NCI-H128 (cell line): Measurements from ENCODE around the gene MACROH2A2.
"Not testable (repeated sequence)": the region's sequence is repeated elsewhere in the genome, so short reads cannot be mapped to it uniquely, and the experiment has no call there.

Experiments used
- DNase-seq: peaks from one replicate; lab custom pipeline; 2025; ENCODE audit not compliant: unreplicated experiment; lab: John Stamatoyannopoulos, UW

The MACROH2A2 gene

DNA sequence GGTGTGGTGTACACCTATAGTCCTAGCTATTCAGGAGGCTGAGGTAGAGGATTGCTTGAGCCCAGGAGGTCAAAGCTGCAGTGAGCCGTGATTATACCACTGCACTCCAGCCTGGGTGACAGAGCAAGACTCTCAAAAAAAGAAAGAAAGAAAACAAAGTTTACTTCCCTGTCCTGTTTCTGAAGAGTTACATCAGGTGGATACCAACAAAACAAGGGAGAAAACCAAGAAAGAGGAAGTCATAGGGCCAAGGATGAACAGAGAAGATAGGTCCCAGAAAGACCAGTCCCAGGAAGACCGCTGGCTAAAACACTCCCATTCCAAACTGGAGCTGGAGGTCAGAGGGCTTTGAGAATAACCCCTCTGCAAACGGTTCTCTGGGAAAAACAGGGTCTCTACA is 13.5 kb downstream of the MACROH2A2 start:
- no peak for DNase-seq

DNA sequence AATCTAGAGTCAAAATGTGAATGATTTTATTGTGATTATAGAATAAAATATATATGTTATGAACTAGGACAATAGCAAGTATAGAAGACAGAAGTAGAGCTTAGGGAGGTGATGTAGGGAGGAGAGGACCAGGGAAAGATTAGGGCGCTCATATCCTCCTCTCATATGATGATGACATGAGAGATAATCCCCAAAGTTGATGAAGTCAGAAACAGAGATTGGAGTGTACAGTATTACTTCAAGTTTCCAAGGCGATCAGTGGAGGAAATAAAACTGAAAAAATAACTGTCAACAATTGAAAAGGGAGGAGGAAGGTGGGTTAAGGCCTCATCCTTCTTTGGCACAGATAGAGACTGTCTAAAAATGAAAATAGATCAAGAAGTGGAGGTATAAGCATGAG is 14.9 kb downstream of the MACROH2A2 start:
- no peak for DNase-seq

DNA sequence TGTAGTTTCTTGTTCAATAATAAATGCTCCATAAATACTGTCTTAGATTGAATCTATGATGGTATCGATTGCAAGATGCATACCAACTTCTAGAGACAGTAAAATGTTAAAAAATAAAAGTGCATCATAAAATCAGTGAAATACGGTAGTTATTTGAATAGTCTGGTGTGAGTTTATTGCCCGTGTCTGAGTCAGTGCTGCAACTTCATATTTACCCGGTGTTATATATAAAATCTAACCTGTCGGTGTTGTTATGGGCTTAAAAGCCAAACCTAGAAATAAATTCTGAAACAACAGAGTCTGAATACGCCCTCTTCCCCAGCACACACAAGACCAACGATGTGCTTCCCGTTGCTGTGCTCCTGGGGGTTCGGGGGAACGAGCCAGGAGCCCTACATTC is 16.3 kb downstream of the MACROH2A2 start:
- DNase-seq, result no peak

GRCh38 chr10:70069346-70069745 is 16.7 kb downstream of the MACROH2A2 start:
- DNase-seq, result no peak

DNA sequence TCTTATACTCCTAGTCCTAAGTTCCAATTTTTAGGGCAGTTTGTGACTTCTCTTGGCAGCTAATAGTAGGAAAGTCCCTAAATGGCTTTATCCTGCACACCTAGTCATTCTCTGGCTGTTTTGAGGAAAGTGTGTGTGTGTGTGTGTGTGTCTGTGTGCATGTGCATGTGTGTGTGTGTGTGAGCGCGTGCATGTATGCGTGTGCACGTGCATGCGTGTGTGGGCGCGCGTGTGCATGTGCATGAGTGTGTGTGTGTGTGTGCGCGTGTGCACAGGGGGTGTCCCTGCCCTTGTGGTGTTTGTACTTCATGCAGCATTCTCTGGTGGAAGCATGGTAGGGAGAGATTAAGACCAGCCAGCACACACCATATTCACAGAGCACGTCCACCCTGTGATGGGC is 18.2 kb downstream of the MACROH2A2 start:
- no peak for DNase-seq

- no peak for DNase-seq
Observed at GRCh38 chr10:70074165-70074564, 21.5 kb downstream of the MACROH2A2 start.

DNA sequence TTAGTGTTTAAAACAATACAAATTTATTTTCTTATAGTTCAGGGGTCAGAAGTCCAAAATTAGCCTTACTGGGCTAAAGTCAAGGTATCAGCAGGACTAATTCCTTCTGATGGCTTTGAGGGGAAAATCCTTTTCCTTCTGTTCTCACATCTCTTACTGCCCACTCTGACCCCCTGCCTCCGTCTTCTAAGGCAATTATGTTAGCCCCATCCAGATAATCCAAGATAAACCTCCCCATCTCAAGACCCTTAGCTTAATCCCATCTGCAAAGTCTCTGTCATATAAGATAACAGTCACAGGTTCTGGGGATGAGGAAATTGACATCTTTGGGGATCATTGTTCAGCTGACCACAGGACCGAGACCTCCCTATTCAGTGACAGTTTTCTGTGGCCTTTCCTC is 22.3 kb downstream of the MACROH2A2 start:
- no peak for DNase-seq

GRCh38 chr10:70078329-70078728 is 25.7 kb downstream of the MACROH2A2 start:
- no peak for DNase-seq

DNA sequence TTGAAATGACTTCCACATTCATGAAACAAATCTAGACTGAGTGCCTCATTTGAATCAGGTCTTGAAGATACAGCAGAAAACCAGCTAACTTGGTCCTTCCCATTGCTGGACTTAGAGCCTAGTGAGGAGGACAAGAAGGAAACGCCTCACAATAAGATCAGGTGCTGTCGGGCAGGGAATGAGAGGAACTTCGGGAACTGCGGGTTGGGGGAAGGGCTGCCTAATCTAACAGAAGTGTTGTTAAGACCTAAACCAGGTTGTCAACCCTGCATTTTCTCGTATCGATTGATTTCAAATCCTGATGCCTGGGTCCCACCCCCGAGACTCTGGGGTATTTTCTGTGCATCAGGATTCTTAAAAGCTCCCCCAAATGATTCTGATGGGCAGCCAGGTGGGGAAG is 26.3 kb downstream of the MACROH2A2 start:
- no peak for DNase-seq

GRCh38 chr10:70080789-70081188 is 28.1 kb downstream of the MACROH2A2 start:
- not testable (repeated sequence) for DNase-seq

DNA sequence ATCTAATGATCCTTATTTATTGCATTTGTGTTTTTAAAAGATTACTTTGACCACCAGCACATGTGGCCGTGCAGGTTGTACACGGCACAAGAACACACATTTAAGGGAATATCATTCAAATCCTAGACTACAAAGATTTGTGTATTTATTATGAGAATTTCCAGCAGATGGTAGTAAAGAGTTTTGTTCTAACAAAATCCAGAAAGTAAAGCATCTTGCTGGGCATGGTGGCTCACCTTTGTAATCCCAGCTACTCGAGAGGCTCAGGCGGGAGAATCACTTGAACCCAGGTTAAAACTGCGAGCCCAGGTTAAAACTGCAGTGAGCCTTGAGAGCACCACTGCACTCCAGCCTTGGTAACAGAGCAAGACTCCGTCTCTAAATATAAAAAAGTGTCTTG is 31.5 kb downstream of the MACROH2A2 start:
- no peak for DNase-seq

DNA sequence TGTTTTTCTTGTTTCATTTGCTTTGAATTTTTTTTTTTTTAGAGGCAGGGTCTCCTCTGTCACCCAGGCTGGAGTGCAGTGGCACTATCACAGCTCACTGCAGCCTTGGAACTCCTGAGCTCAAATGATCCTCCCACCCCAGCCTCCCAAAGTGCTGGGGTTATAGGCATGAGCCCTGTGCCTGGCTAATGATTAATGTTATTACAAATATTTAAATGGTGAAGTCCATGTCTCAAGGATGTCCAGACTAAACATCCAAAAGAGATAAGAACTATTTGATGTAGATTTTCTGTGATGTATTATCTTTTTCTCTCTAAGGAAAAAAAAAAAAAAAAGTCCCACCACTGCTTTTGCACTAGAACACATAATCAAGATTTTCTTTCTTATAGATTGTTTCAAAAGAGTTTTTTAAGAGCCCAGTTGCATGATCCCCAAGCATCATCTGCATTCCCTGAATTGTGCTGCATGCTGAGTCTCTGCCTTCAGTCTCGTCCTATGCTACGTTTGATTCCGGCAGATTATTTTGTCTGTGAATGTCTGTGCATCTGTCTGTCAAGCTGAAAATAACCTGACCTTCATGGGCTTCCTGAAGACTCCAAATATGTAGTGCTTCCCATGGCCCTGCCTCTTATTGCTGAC is 33.4 kb downstream of the MACROH2A2 start:
- no peak for DNase-seq

GRCh38 chr10:70087616-70088307 is 35.1 kb downstream of the MACROH2A2 start:
- no peak for DNase-seq

DNA sequence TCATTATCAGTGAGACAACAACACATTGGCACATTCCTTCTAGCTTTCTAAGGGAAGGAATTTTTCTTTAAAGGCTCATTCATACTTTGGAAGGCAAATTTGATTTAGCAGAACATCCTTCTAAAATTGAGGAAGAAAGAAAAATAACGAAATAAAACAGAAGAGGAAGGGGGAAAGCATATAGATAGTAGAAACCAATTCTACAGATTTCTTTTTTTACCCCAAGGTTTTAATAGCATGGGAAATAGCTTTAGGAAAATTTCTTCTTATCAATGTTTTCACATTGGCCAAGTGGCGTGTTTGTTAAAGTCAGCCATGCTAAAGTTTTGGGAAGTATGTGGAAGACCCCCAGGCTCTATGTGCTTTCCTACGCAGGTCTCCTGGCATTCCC is 35.7 kb downstream of the MACROH2A2 start:
- DNase-seq, result no peak

GRCh38 chr10:70090013-70090412 is 37.4 kb downstream of the MACROH2A2 start:
- DNase-seq, result no peak

DNA sequence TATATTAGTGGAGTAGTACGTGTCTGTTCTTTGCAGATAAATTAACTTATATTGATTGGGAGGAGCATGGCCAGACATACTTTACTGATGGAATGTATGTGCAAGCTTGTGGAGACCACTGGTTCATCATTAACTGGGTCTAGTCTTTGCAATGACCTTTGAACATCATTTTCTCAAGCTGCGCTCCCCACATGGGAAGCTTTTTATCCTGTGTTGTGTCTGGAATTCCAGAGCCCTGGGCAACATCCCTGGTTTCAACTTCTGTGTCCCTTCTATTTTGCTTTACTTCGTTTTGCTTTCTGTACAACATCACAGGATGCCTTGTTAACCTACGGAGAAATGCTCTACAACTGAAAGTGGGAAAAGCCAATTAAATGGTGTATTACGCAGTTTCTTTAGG is 38.3 kb downstream of the MACROH2A2 start:
- DNase-seq, result no peak

- no peak for DNase-seq
Observed at GRCh38 chr10:70092389-70092718, 39.7 kb downstream of the MACROH2A2 start.

GRCh38 chr10:70093335-70093944 is 40.8 kb downstream of the MACROH2A2 start:
- no peak for DNase-seq

DNA sequence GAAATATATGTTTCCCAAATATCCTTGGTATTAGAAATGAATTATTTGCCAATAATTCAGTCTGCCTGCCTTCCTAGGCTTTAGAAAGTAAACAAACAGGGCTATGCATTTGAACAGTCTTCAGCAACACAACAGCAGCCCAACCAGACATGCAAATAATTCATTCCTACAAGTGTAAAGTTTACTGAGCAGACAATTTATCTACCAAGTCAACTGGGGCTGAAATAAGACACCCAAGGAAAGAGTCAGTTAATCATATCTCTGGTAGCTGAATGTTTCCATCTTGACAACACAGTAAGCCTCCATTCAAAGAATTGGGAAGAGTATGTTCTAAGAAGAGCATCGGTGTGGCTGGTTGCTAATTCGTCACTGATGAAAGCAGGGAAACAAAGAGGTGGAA is 41.6 kb downstream of the MACROH2A2 start:
- DNase-seq, result no peak

DNA sequence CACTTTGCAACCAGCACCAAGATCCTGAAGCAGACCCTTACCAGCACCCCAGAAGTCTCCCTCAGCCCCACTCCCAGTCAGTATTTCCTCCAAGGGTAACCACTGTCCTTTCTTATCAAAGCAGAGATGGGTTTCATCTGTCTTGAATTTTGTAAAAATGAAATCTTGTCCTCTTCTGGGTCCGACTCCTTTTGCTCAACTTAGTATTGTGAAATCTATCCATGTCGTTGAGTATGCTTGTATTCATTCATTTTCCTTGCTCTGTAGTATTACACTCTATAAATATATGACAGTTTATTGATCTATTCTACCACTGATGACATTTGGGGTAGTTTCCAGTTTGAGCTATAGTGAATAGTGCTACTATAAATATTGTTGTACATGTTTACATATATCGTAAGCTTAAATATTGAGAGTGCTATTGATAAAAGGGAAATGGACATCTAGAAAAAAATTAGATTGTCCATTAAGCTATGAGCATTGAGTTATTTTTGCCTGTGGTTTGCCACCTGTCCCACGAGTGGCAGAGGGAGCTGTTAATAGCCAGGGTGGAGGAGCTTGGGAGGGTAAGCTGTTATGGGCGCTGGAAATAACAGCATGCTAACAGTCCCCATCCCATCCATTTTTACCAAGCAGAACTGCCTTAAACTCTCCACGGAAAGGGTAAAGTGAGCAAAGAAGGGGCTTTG is 43.5 kb downstream of the MACROH2A2 start:
- DNase-seq, result no peak

GRCh38 chr10:70096705-70097420 is 44.2 kb downstream of the MACROH2A2 start:
- no peak for DNase-seq
